Amniotic epithelial cell (primary cell): ENCODE measurements around the gene LAGE3.

Experiments used
- DNase-seq: peaks from one replicate; pipeline ENCODE4 v3.0.0-alpha.2; 2010; ENCODE audit warnings: low read depth

The LAGE3 gene

DNA sequence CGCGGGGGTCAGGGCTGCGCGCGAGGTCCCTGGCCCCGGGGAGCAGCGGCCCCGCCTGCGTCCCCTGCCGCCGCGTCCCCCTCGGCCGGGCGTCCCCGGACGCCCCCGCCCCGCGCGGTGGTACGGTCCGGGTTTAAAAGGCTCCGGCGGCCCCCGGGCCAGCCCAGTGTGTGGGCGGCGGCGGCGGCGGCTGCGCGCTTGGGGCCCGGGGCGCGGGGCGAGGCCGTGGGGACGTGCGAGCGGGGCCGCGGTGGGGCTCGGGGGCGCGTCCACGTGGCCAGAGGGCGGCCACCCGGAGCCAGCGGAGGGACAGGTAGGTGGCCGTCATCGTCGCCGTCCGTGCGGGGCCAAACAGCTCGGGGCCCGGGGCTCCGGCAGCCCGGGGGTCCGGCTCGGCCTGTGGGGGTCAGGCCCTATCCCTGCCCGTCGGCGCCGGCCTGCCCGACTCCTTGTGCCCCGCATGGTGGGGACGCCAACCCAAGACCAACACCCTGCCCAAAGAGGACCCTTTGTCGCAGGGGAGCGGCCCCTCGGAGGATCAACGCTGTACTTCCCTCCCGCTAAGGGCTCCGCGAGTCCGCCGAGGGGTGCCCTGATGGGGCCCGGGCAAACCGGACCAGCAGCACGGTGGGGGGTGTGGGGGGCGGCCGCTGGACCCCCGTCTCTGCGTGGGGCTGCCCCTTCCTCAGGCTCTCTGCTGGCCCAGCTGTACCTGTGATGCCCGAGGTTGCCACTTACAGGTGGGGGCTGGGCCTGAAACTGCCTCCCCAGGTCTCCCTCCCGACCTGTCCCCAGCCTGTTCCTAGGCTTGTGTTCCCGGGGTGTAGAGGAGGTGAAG lies 20.7 kb downstream of the LAGE3 start, which contains the start of gene PLXNA3:
PLXNA3 (plus strand) TSS at position 166 of the 838 bp plus-strand sequence. CDS start 1,903 bp downstream, outside the sequence.
- no peak for DNase-seq

DNA sequence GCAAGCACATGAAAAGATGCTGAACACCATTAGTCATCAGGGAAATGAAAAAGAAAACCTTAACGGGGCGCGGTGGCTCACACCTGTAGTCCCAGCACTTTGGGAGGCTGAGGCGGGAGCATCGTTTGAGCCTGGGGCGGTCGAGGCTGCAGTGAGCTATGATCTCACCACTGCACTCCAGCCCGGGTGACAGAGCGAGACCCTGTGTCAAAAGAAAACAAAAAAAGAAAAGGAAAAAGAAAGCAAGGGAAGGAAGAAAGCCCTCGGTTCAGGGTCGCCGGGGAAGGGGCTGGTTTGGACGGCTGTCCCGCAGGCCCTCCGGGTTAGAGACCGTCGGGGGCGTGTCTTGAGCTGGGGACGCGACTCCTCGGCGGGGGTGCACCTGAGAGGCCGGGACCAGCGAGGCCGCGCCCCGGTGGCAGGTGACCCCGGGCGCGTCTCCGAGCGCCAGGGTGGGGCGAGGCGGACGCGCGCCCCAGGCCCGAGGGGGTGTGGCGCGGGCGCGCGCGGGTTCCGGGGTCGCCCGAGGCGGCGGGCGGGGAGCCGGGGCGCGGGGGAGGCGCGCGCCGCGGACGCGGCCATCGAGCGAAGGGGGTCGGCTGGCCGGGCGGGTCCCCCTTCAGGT lies 21.5 kb downstream of the LAGE3 start:
- no peak for DNase-seq

- no peak for DNase-seq
These were observed 26.3 kb downstream of the LAGE3 start for GRCh38 chrX:154452823-154453222.

DNA sequence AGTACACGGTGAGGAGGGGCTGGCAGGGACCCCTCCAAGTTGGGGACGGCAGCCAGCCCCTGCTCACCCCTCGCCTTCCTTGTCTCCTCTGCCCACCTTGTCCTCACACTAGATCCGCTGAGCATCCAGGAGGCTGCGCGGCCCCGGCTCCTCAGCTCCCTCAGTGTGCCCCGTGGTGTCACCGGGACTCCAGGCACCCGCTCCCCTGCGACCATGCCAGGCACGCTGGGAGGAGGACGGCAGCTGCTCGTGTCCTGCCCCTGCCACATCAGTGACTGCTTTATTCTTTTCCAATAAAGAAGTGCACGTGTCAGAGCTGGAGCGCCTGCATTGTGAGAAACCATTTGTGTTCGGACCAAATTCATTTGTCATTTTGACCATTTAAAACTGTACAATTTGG lies 28.8 kb downstream of the LAGE3 start:
- DNase-seq = no peak

GRCh38 chrX:154449618-154450017 lies 29.5 kb downstream of the LAGE3 start:
- no peak for DNase-seq

DNA sequence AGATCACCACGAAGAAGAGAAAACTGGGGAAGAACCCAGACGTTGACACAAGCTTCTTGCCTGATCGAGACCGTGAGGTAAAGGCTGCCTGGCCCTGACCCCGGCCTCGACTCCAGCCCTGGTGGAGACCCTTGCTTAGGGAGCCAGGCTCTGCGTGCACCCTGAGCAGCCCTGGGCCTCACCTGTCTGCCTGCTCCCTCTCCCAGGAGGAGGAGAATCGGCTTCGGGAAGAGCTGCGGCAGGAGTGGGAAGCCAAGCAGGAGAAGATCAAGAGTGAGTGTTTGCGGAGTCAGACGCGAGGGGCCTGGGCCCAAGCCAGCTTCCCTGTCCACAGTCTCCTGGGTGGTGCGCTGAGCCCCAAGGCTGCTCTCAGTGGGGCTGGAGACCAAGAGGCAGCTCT lies 30.6 kb downstream of the LAGE3 start:
- DNase-seq = no peak

DNA sequence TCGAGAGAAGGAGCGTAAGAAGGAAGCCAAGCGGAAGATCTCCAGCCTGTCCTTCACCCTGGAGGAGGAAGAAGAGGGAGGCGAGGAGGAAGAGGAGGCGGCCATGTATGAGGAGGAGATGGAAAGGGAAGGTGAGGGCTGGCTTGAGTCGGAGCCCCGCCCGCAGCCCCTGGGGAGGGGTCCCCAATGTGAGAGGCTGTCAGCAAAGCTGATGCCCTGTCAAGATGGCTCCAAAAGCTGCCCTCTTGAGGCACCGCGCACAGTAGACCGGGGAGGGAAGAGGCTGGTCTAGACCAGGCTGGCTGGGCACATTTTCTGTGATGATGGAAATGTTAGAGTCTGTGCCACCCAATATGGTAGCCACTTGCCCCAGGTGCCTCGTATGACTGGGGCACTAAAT lies 32.7 kb downstream of the LAGE3 start:
- no peak for DNase-seq

GRCh38 chrX:154445776-154446175 lies 33.3 kb downstream of the LAGE3 start:
- no peak for DNase-seq

DNA sequence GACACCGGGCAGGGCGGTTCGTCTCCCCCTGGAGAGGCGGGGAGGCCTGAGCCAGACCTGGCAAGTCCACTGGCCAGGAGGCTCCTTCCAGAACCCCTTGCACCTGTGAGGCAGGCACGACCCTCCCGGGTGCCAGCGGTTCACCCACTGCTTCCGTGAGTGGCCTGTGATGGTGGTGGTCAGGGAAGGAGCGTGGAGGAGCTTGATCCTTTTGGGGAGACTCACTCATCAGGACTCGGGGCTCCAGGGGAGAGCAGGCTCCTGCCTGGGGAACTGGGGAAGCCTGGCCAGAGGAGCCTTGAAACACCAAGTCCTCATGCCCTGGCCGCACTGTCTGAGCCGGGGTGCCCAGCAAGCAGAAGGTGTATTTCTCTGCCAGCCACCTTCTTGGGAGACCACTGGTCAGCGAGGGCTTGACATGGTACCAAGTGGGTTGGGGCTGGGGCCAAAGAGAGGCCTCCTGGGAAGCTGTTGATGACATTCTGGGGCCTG lies 34.3 kb downstream of the LAGE3 start:
- no peak for DNase-seq

DNA sequence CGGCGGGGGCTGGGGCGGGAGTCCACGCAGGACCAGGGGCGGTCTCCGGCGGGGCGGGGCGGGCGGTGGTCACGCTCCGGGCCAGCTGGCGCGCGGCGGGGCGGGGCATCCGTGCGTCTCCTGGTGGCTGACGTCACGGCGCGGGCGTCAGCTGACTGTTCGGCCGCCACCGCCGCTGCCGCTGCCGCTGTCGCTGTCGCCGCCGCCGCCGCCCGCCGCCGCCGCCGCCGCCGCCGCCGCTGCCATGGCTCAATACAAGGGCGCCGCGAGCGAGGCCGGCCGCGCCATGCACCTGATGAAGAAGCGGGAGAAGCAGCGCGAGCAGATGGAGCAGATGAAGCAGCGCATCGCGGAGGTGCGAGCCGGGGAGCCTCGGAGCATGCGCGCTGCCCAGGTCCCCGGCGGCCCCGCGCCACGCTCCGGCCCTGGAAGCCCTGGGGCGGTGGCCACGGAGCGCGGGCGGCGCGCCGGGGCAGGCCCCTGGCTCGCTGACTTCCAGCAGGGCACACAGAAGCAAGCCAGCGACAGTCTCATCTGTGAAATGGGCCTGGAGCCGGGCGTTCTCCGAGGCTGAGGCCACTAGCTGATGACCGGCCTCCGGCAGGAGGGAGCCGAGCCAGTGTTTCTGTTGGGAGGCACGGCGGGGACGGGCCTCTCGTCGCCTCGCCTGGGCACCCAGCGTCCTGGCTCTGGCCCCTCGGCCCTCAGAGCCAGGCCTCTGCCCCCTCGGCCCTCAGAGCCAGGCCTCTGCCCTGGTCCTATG lies 34.9 kb downstream of the LAGE3 start, which contains the start of gene FAM50A:
FAM50A (plus strand) TSS at position 150 of the 763 bp plus-strand sequence; CDS start at position 245, 95 bp downstream.
- DNase-seq = no peak

DNA sequence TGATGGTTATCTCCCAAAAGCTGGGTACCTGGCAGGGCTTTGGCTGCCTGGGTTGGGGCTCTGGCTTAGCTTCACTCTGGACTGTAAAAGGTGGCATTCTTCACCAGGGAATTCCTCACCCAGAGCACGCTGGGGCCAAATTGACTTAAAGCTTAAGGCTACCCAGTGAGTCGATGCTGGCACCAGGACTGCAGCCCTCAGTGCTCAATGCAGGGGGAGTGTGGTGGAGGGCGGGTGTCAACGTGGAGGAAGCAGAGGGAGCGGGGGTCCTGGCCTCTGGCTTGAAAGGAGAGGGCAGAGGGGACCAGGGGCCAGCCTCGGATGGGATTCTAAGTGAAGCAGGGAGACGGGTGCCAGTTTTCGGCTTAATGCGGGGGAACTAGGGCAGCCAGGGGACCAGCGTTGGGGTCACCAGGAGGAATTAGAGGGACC lies 35.6 kb downstream of the LAGE3 start:
- DNase-seq = no peak

DNA sequence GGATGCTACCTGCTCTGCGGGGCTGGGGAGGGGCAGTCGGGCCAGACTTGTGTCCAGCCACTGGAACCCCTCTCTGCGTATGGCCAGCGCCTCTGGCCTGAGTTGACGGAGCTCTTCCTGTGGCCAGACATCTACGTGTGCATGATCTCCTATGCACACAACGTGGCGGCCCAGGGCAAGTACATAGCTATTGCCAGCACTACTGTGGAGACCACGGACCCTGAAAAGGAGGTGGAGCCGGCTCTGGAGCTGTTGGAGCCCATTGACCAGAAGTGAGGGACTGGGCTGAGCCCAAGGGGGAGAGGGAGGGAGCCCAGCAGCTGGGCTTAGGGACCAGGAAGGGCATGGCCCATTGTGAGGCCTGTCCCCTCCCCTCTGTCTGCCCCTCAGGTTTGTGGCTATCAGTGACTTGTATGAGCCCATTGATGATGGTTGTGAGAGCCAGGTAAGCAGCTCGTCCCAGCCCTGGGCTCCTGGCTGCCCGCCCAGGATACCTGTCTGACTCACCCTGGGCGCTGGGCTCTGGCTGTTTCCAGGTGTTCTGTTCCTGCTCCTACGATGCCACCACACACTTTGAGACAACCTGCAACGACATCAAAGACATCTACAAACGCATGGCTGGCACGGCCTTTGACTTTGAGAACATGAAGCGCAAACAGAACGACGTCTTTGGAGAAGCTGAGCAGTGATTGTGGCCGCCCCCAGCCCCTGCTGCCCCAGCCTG lies 36.9 kb downstream of the LAGE3 start:
- DNase-seq = no peak

DNA sequence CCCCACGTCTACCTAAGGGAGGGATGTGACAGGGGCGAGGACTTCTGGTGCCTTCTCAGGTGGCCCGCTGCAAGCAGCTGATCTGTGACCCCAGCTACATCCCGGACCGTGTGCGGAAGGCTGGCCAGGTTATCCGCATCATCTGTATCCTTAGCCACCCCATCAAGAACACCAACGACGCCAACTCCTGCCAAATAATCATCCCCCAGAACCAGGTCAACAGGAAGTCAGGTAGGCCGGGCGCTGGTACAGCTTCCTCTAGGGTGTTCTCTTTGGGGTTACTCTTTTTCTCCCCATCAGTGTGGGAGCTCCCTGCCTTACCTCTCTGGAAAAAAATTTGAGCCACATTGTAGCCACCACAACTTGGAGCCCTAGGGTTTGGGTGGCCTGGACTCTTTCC lies 37.5 kb downstream of the LAGE3 start:
- DNase-seq = no peak

DNA sequence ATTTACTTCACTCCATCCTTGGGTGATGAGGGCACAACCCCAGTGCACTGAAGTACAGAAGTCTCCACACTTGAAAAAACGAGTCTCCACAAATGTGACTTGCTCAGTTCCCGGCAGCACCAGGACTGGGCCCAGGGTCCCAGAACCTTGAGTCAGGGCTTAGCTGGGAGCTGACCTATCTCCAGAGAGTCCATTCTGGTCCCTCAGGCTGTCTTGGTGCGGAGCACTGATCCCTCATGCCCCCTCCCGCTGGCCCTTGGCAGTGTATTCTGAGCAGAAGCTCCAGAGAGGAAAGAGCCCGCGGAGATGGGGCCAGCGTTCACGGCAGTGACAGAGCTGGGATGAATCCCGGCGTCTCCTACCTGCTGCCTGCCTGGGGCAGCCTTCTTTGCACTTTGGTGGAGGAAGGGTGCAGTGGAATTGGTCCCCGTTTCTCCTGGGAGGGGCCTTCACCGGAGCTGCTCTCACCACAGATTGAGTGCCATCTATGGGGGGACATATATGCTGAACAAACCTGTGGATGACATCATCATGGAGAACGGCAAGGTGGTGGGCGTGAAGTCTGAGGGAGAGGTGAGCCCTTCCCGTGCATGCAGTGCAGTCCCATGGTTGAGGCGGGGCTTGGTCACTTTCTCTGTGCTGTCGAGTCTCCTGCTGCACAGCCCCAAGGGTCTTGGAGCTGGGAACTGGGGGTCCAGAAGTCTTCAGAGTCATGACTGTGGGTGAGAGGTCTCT lies 38.3 kb downstream of the LAGE3 start:
- no peak for DNase-seq

GRCh38 chrX:154439841-154440240 lies 39.2 kb downstream of the LAGE3 start:
- no peak for DNase-seq

DNA sequence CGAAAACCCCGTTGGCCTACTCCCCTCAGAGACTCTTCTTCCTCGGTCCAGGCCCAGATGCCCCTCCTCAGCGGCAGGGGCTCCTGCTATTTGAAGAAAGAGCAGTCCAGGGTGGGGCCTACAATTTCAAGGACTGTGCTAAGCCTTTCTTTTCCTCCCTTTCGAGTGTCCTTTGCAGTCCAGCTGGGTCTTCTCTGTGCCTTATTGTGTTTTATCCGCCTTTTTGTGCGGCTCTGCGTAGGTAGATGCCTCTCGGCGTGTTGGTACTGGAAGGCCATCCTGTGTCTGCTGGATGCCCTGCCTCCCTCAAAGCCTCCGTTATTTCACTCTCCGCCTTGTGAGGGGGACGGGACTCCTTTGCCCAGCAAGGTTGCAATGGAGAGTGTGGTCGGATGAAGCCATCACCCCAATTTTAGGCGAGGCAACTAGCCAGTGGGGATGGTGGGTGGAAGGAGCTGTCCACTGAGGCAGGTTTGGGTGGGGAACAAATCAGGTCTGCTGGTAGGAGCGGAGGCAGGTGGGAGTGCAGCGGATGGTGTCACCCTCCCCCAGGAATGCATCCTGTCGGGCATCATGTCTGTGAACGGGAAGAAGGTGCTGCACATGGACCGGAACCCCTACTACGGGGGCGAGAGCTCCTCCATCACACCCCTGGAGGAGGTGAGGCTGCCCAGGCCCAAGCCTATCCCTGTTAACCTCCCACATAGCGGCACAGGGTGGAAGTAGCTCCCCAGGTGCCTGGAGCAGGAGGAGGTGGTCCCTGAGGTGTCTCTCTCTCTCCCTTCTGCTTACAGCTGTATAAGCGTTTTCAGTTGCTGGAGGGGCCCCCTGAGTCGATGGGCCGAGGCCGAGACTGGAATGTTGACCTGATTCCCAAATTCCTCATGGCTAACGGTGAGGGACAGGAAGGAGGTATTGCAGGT lies 40.8 kb downstream of the LAGE3 start:
- no peak for DNase-seq

GRCh38 chrX:154436983-154437752 lies 41.9 kb downstream of the LAGE3 start, which contains the start of gene GDI1:
Gene GDI1 (plus strand): TSS chrX:154437154. CDS start chrX:154437255, 101 bp downstream.
- no peak for DNase-seq

DNA sequence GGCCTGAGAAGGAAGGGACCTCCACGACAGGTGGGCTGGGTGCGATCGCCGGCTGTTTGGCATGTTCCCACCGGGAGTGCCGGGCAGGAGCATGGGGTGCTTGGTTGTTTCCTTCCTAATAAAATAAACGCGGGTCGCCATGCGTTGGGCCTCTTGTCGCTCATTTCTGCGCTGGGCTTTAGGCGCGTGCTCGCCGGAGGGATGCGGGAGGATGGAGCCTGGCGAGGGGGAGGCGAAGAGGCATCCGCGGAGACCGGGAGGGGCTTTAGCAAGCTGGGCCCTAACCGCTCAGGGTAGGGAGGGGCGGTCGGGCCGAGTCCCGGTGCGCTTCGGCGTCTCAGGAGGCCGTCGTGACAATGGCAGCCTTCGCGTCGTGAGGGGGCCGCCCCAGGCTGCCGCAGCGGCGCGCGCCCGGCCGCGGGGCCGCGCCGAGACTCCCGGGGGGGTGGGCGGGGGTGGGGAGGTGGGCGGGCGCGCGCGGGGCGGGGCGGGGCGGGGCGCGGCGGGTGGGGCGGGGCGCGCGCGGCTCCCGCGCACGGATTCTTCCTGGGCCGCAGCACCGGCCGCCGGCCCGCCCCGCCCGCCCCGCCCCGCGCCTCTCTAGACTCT lies 42.6 kb downstream of the LAGE3 start:
- no peak for DNase-seq
